Neural progenitor cell (in vitro differentiated cells): ENCODE measurements around the gene GNAI1. TPM values are rescaled to one million over a fixed set of nuclear protein-coding genes. Genes with fewer than 3 reads are reported as not detected.

Experiments used
- DNase-seq: peaks from one replicate; pipeline ENCODE4 v3.0.0-alpha.2; 2016; ENCODE audit warnings: low spot score
- H2AFZ ChIP-seq: fragments of 200-600 bp; sonication (generic); replicated peaks from 2 replicates; pipeline ENCODE4 v1.6.1; 2016; ENCODE audit warnings: antibody characterized with exemption
- H3F3A ChIP-seq: fragments of 200-600 bp; sonication (generic); 2 replicates; pipeline ENCODE4 v1.6.1; 2016; ENCODE audit warnings: antibody characterized with exemption, low read depth
- H3K27ac ChIP-seq: fragments of 200-600 bp; sonication (generic); 2 replicates; pipeline ENCODE4 v1.5.1; 2016; ENCODE audit warnings: mild to moderate bottlenecking
- H3K27me3 ChIP-seq: fragments of 200-600 bp; sonication (generic); 2 replicates; pipeline ENCODE4 v1.6.1; 2016; ENCODE audit warnings: mild to moderate bottlenecking, moderate library complexity
- H3K36me3 ChIP-seq: fragments of 200-600 bp; sonication (generic); 2 replicates; pipeline ENCODE4 v1.5.1; 2016
- H3K4me1 ChIP-seq: fragments of 200-600 bp; sonication (generic); 2 replicates; pipeline ENCODE4 v1.6.1; 2016; ENCODE audit warnings: mixed run types
- H3K4me2 ChIP-seq: fragments of 200-600 bp; sonication (generic); 2 replicates; pipeline ENCODE4 v1.6.1; 2016
- H3K4me3 ChIP-seq: fragments of 200-600 bp; sonication (generic); 2 replicates; pipeline ENCODE4 v1.5.1; 2016
- H3K79me2 ChIP-seq: fragments of 200-600 bp; sonication (generic); 2 replicates; pipeline ENCODE4 v1.6.1; 2016; ENCODE audit warnings: low read depth
- H3K9ac ChIP-seq: fragments of 200-600 bp; sonication (generic); 2 replicates; pipeline ENCODE4 v1.6.1; 2016
- H3K9me3 ChIP-seq: fragments of 200-600 bp; sonication (generic); 2 replicates; pipeline ENCODE4 v1.5.1; 2016; ENCODE audit warnings: low read depth
- H4K20me1 ChIP-seq: fragments of 200-600 bp; sonication (generic); 2 replicates; pipeline ENCODE4 v1.6.1; 2016; ENCODE audit warnings: low read depth
- H3K27ac Mint-ChIP-seq: 3 replicates; pipeline ENCODE4 v1.8.0; 2021; ENCODE audit warnings: mixed read lengths
- H3K27me3 Mint-ChIP-seq: 2 replicates; pipeline ENCODE4 v1.8.0; 2022; ENCODE audit warnings: low read depth, mild to moderate bottlenecking, inconsistent platforms, moderate library complexity, mixed read lengths; ENCODE audit not compliant: insufficient read depth
- H3K36me3 Mint-ChIP-seq: 3 replicates; pipeline ENCODE4 v1.8.0; 2021; ENCODE audit warnings: mixed read lengths
- H3K4me1 Mint-ChIP-seq: 3 replicates; pipeline ENCODE4 v1.8.0; 2021; ENCODE audit warnings: mixed read lengths
- H3K4me3 Mint-ChIP-seq: 3 replicates; pipeline ENCODE4 v1.8.0; 2021; ENCODE audit warnings: mild to moderate bottlenecking, moderate library complexity, mixed read lengths
- H3K9me3 Mint-ChIP-seq: 3 replicates; pipeline ENCODE4 v1.8.0; 2020; ENCODE audit warnings: mixed read lengths
- CTCF ChIP-seq: fragments of 200-600 bp; sonication (generic); IDR thresholded peaks from 2 replicates; pipeline ENCODE4 v1.5.1; 2017; ENCODE audit warnings: antibody characterized with exemption, mild to moderate bottlenecking
- EZH2 ChIP-seq: fragments of 200-600 bp; sonication (generic); IDR thresholded peaks from 2 replicates; pipeline ENCODE4 v1.6.1; 2017; ENCODE audit warnings: antibody characterized with exemption, mild to moderate bottlenecking, moderate library complexity
- EZH2phosphoT487 ChIP-seq: fragments of 200-600 bp; sonication (generic); IDR thresholded peaks from 2 replicates; pipeline ENCODE4 v1.6.1; 2017; ENCODE audit warnings: antibody characterized with exemption
- total RNA-seq: library from RNA; depleted of rRNA; stranded (reverse); fragments of >200 nt; gene quantifications from 2 replicates; pipeline ENCODE4 v1.2.3, GENCODE V29; 2015; ENCODE audit warnings: low replicate concordance

The GNAI1 gene
- total RNA-seq, 1 donor from 2014 or later: 91.3 TPM

DNA sequence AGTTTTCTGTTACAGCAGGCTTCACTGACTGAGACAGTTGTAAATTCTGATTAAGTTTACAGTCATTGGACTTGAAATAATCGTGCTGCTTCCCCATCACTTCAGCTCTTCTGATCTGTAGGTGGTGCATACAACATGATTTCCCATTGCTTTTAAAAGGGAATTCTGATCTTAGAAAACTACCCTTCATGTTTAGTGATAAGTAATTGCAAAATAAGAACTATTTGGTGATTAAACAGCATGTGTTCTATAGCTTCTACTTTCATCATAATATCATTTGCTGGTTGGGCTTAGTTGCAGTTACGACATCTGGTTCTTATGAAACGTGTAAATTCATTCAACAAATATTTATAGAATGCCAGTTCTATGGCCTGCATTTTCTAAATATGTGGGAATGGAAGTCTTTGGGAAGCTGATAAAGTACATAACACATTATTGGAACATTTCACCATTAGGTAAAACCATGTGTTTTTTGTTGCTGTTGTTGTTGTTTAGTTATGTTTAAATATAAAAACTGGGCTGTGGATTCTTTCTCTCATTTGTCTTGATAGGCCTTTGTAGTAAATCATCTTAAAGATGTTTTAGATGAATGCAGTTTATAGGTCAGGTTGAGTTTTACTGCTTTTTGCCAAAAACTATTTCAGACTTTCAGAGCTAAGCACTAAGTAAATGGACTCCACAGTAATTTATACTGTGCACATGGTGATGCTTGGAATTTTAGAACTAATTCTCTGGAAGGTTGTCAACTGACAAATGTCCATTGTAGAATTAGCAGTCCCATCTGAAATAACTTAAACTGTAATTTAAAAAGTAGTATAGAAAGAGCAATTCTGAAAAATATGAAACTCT, 13.1 kb downstream of the GNAI1 start:
- H3K27ac Mint-ChIP-seq: no peak overlapping the region
- H3K79me2 ChIP-seq: peaks cover 100% of the 10 kb centered on the region
- no peaks in the 10 kb centered on the region for H3K27me3 Mint-ChIP-seq
- H3K4me1 ChIP-seq: peaks cover 21% of the 10 kb centered on the region
- no peaks in the 10 kb centered on the region for H3F3A ChIP-seq
- H3K9me3 Mint-ChIP-seq: peaks cover 8% of the 10 kb centered on the region
- H3K4me2 ChIP-seq: no peak overlapping the region
- no peak overlapping the region for H3K27ac ChIP-seq
- peaks cover 2% of the 10 kb centered on the region for H3K36me3 Mint-ChIP-seq
- H3K4me3 ChIP-seq: no peak overlapping the region
- no peaks in the 10 kb centered on the region for H3K36me3 ChIP-seq
- H3K27me3 ChIP-seq: no peaks in the 10 kb centered on the region
- no peak for DNase-seq
- TF ChIP-seq CTCF: no peak
- TF ChIP-seq EZH2: no peak
- no peak for TF ChIP-seq EZH2phosphoT487
- peaks cover 100% of the 10 kb centered on the region for H4K20me1 ChIP-seq
- no peak overlapping the region for H3K9ac ChIP-seq
- no peak overlapping the region for H3K4me3 Mint-ChIP-seq
- peaks cover 34% of the 10 kb centered on the region for H3K4me1 Mint-ChIP-seq
- no peak overlapping the region for H2AFZ ChIP-seq
- H3K9me3 ChIP-seq: no peaks in the 10 kb centered on the region

DNA sequence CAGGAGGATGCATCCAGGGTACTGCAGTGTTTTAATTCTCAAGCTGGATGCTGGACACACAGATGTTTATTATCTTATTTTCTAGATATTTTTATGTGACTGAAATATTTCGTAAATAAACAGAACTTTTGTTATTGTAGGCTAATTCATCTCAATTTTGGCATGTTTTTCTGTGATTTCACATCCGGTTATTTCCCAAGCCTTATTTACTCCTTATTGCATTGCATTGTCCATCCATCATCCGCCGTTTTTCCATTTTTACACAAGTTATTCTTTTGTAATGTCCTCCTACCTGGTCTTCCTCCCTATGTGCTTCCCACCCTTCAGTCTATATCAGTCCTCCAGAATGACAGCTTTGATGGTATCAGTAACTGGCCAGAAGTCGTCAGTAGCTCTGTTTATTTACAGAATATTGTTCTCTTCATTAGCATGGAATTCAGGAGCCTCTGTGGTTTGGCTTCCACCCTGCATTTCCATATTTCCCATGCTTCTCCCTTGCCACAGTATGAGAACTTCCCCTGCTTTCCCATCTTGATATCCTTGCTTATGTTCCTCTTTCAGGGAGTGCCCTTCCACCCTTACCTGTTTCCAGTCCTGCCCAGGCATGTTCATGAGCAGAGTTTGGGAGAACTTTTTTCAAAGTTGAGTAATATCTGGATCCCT, 16.1 kb downstream of the GNAI1 start:
- peaks cover 100% of the 10 kb centered on the region for H3K79me2 ChIP-seq
- H3K4me2 ChIP-seq: no peak overlapping the region
- H3K9ac ChIP-seq: no peak overlapping the region
- H3K36me3 ChIP-seq: no peaks in the 10 kb centered on the region
- Mint-ChIP-seq H3K27me3 (no peaks in the 10 kb centered on the region), H3K4me3 (no peak overlapping the region), H3K4me1 (peaks cover 18% of the 10 kb centered on the region), H3K9me3 (peaks cover 8% of the 10 kb centered on the region), H3K36me3 (peaks cover 2% of the 10 kb centered on the region), H3K27ac (no peak overlapping the region)
- no peak overlapping the region for H3K4me3 ChIP-seq
- DNase-seq: no peak
- no peaks in the 10 kb centered on the region for H3K9me3 ChIP-seq
- peaks cover 100% of the 10 kb centered on the region for H4K20me1 ChIP-seq
- H3F3A ChIP-seq: no peaks in the 10 kb centered on the region
- no peak overlapping the region for H3K27ac ChIP-seq
- no peaks in the 10 kb centered on the region for H3K27me3 ChIP-seq
- no peak for TF ChIP-seq EZH2
- no peak for TF ChIP-seq EZH2phosphoT487
- TF ChIP-seq CTCF: no peak
- H2AFZ ChIP-seq: no peak overlapping the region
- peaks cover 13% of the 10 kb centered on the region for H3K4me1 ChIP-seq

DNA sequence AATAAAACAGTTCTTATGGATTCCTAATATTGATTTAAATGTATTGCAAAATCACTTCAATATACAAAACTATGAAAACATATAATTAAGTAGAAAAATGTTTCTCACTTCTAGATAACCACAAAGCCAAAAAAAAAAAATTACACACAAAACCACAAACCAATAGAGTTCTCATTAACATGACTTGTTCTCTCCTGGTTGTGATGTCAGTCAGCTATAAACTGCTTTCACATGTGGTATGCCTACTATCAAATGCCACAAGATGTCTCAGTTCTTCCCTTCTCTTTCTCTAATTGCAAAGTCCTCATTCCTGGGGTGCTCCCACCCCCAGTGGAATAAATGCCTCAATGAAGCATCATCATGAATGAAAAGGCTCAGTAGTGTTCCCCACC, 16.6 kb downstream of the GNAI1 start:
- H3K79me2 ChIP-seq: peaks cover 100% of the 10 kb centered on the region
- peaks cover 100% of the 10 kb centered on the region for H4K20me1 ChIP-seq
- Mint-ChIP-seq H3K27me3 (no peaks in the 10 kb centered on the region), H3K36me3 (peaks cover 2% of the 10 kb centered on the region), H3K4me1 (peaks cover 13% of the 10 kb centered on the region), H3K4me3 (no peak overlapping the region), H3K27ac (no peak overlapping the region), H3K9me3 (peaks cover 8% of the 10 kb centered on the region)
- no peak overlapping the region for H3K9ac ChIP-seq
- no peak for DNase-seq
- no peaks in the 10 kb centered on the region for H3K9me3 ChIP-seq
- no peak overlapping the region for H3K27ac ChIP-seq
- H3K36me3 ChIP-seq: no peaks in the 10 kb centered on the region
- no peaks in the 10 kb centered on the region for H3K27me3 ChIP-seq
- no peak overlapping the region for H3K4me3 ChIP-seq
- no peak overlapping the region for H3K4me2 ChIP-seq
- no peak overlapping the region for H2AFZ ChIP-seq
- H3K4me1 ChIP-seq: peaks cover 13% of the 10 kb centered on the region
- H3F3A ChIP-seq: no peaks in the 10 kb centered on the region
- TF ChIP-seq CTCF (no peak), EZH2 (no peak), EZH2phosphoT487 (no peak)
